ENCODE results near the gene NDC1. TPM values are rescaled to one million over a fixed set of nuclear protein-coding genes. Genes with fewer than 3 reads are reported as not detected.
A peak's percentile ranks its signal among the peaks of the same experiment; 100 is the strongest.
"Not testable (repeated sequence)": the region's sequence is repeated elsewhere in the genome, so short reads cannot be mapped to it uniquely, and the experiment has no call there.

NDC1 gene
- total RNA-seq, 2 experiments from 2014 or later = 29.6 to 32.0 TPM

GRCh38 chr1:53760497-53760896 is 77.6 kb downstream of the NDC1 start:
- DNase-seq; H3K27me3 Mint-ChIP-seq; intact Hi-C loops (cut with micrococcal nuclease); H3K4me1 Mint-ChIP-seq (ENCODE audit: low read depth); H3K4me3 Mint-ChIP-seq; H3K27ac Mint-ChIP-seq; CTCF ChIA-PET; H3K9me3 Mint-ChIP-seq; POLR2A ChIA-PET: not testable (repeated sequence)
- peaks cover 17% of the 10 kb centered on the region for H3K36me3 Mint-ChIP-seq

GRCh38 chr1:53755874-53756273 is 82.2 kb downstream of the NDC1 start:
- ChIA-PET POLR2A (no interaction called here), CTCF (interaction anchor here (1.0 kb wide), 1 partner anchor 12 kb away, joined by 3 read pairs; no protein-coding TSS in a partner anchor)
- Mint-ChIP-seq H3K27me3 (no peaks in the 10 kb centered on the region), H3K27ac (no peak overlapping the region), H3K4me1 (ENCODE audit: low read depth) (no peaks in the 10 kb centered on the region), H3K36me3 (no peaks in the 10 kb centered on the region), H3K4me3 (no peak overlapping the region), H3K9me3 (no peaks in the 10 kb centered on the region)
- intact Hi-C loops (cut with micrococcal nuclease) = no loop called here
- no peak for DNase-seq

- DNase-seq = peak; percentile 38
- Mint-ChIP-seq H3K36me3 (no peaks in the 10 kb centered on the region), H3K4me1 (ENCODE audit: low read depth) (no peaks in the 10 kb centered on the region), H3K4me3 (no peak overlapping the region), H3K27me3 (no peaks in the 10 kb centered on the region), H3K9me3 (no peaks in the 10 kb centered on the region), H3K27ac (no peak overlapping the region)
- ChIA-PET POLR2A (no interaction called here), CTCF (interaction anchor here (0.6 to 1.5 kb wide), 11 partner anchors 8 to 270 kb away, joined by 3 to 9 read pairs (median 4); no protein-coding TSS in a partner anchor)
- intact Hi-C loops (cut with micrococcal nuclease) = loop anchor here (1.0 kb wide), 1 partner anchor 269 kb away; no protein-coding TSS in a partner anchor
Measured at GRCh38 chr1:53754484-53755312, 83.4 kb downstream of the NDC1 start.

- H3K4me3 Mint-ChIP-seq = no peak overlapping the region
- CTCF ChIA-PET = interaction anchor here (0.5 to 0.7 kb wide), 2 partner anchors 70 to 81 kb away, joined by 3 to 4 read pairs; no protein-coding TSS in a partner anchor
- H3K36me3 Mint-ChIP-seq = no peaks in the 10 kb centered on the region
- DNase-seq = no peak
- H3K9me3 Mint-ChIP-seq = no peaks in the 10 kb centered on the region
- no peaks in the 10 kb centered on the region for H3K4me1 Mint-ChIP-seq (ENCODE audit: low read depth)
- no peak overlapping the region for H3K27ac Mint-ChIP-seq
- H3K27me3 Mint-ChIP-seq = peaks cover 3% of the 10 kb centered on the region
- POLR2A ChIA-PET = no interaction called here
- intact Hi-C loops (cut with micrococcal nuclease) = no loop called here
Measured at GRCh38 chr1:53752281-53752680, 85.8 kb downstream of the NDC1 start.

GRCh38 chr1:53747841-53748240 is 90.3 kb downstream of the NDC1 start:
- ChIA-PET CTCF (no interaction called here), POLR2A (no interaction called here)
- DNase-seq = no peak
- Mint-ChIP-seq H3K4me3 (no peak overlapping the region), H3K9me3 (peaks cover 5% of the 10 kb centered on the region), H3K27me3 (peaks cover 10% of the 10 kb centered on the region), H3K36me3 (peaks cover under 1% of the 10 kb centered on the region), H3K27ac (no peak overlapping the region), H3K4me1 (ENCODE audit: low read depth) (no peaks in the 10 kb centered on the region)
- intact Hi-C loops (cut with micrococcal nuclease) = no loop called here

- H3K4me1 Mint-ChIP-seq (ENCODE audit: low read depth) = peaks cover 2% of the 10 kb centered on the region
- DNase-seq = no peak
- intact Hi-C loops (cut with micrococcal nuclease) = no loop called here
- H3K9me3 Mint-ChIP-seq = peaks cover 8% of the 10 kb centered on the region
- H3K27me3 Mint-ChIP-seq = peaks cover 36% of the 10 kb centered on the region
- POLR2A ChIA-PET = interaction anchor here (0.6 kb wide), 1 partner anchor 1447 kb away, joined by 3 read pairs; no protein-coding TSS in a partner anchor
- no peak overlapping the region for H3K27ac Mint-ChIP-seq
- peaks cover 2% of the 10 kb centered on the region for H3K36me3 Mint-ChIP-seq
- CTCF ChIA-PET = no interaction called here
- H3K4me3 Mint-ChIP-seq = no peak overlapping the region
Measured at GRCh38 chr1:53740621-53741105, 97.4 kb downstream of the NDC1 start.

- POLR2A ChIA-PET = no interaction called here
- Mint-ChIP-seq H3K36me3 (peaks cover 2% of the 10 kb centered on the region), H3K27ac (no peak within 1 kb of the TSS), H3K9me3 (peaks cover 8% of the 10 kb centered on the region), H3K4me1 (ENCODE audit: low read depth) (peaks cover 2% of the 10 kb centered on the region), H3K27me3 (peaks cover 45% of the 10 kb centered on the region), H3K4me3 (peak within 1 kb of the TSS; percentile 42)
- intact Hi-C loops (cut with micrococcal nuclease) = no loop called here
- peak; percentile 67 for DNase-seq
- CTCF ChIA-PET = no interaction called here
Measured at GRCh38 chr1:53739109-53739681, 98.9 kb downstream of the NDC1 start, which contains the start of gene GLIS1. Gene GLIS1 (minus strand): TSS chr1:53739164. CDS start chr1:53738064, 1,100 bp downstream.

- DNase-seq = no peak
- Mint-ChIP-seq H3K4me3 (peak overlapping the region; percentile 42), H3K9me3 (peaks cover 8% of the 10 kb centered on the region), H3K4me1 (ENCODE audit: low read depth) (peaks cover 2% of the 10 kb centered on the region), H3K27ac (no peak overlapping the region), H3K36me3 (peaks cover 2% of the 10 kb centered on the region), H3K27me3 (peaks cover 49% of the 10 kb centered on the region)
- POLR2A ChIA-PET = no interaction called here
- CTCF ChIA-PET = no interaction called here
- intact Hi-C loops (cut with micrococcal nuclease) = no loop called here
Measured at GRCh38 chr1:53738205-53739108, 99.6 kb downstream of the NDC1 start.

GRCh38 chr1:53737648-53738204 is 100.4 kb downstream of the NDC1 start:
- ChIA-PET POLR2A (no interaction called here), CTCF (no interaction called here)
- H3K4me1 Mint-ChIP-seq (ENCODE audit: low read depth) = peaks cover 2% of the 10 kb centered on the region
- H3K27me3 Mint-ChIP-seq = peaks cover 45% of the 10 kb centered on the region
- H3K4me3 Mint-ChIP-seq = no peak overlapping the region
- H3K9me3 Mint-ChIP-seq = peaks cover 2% of the 10 kb centered on the region
- intact Hi-C loops (cut with micrococcal nuclease) = no loop called here
- no peak overlapping the region for H3K27ac Mint-ChIP-seq
- no peak for DNase-seq
- H3K36me3 Mint-ChIP-seq = peaks cover under 1% of the 10 kb centered on the region

GRCh38 chr1:53736290-53736689 is 101.8 kb downstream of the NDC1 start:
- Mint-ChIP-seq H3K27me3 (peaks cover 40% of the 10 kb centered on the region), H3K36me3 (no peaks in the 10 kb centered on the region), H3K27ac (no peak overlapping the region), H3K4me1 (ENCODE audit: low read depth) (peaks cover 2% of the 10 kb centered on the region), H3K4me3 (no peak overlapping the region), H3K9me3 (no peaks in the 10 kb centered on the region)
- intact Hi-C loops (cut with micrococcal nuclease) = no loop called here
- CTCF ChIA-PET = interaction anchor here (0.9 kb wide), 1 partner anchor 15 kb away, joined by 3 read pairs; no protein-coding TSS in a partner anchor
- DNase-seq = no peak
- POLR2A ChIA-PET = no interaction called here

- DNase-seq = no peak
- ChIA-PET POLR2A (no interaction called here), CTCF (interaction anchor here (0.9 kb wide), 1 partner anchor 14 kb away, joined by 3 read pairs; no protein-coding TSS in a partner anchor)
- no peaks in the 10 kb centered on the region for H3K9me3 Mint-ChIP-seq
- no peak overlapping the region for H3K27ac Mint-ChIP-seq
- H3K4me1 Mint-ChIP-seq (ENCODE audit: low read depth) = peaks cover 2% of the 10 kb centered on the region
- no peaks in the 10 kb centered on the region for H3K36me3 Mint-ChIP-seq
- intact Hi-C loops (cut with micrococcal nuclease) = no loop called here
- H3K27me3 Mint-ChIP-seq = peaks cover 40% of the 10 kb centered on the region
- H3K4me3 Mint-ChIP-seq = no peak overlapping the region
Measured at GRCh38 chr1:53735681-53736080, 102.4 kb downstream of the NDC1 start.

Data from activated CD4-positive, alpha-beta memory T cell treated with anti-CD3 and anti-CD28 coated beads for 36 hours (primary cell).